ENCODE data around the gene FLNB. TPM values are rescaled to one million over a fixed set of nuclear protein-coding genes. Genes with fewer than 3 reads are reported as not detected.

Gene FLNB
- total and polyA plus RNA-seq, 2 of the 13 experiments (the other 11 are each of a cell fraction or from before 2014, with no cell fraction given) = 106 to 130 TPM

GRCh38 chr3:58154626-58155449, 146.6 kb downstream of the FLNB start:
- Histone ChIP-seq H3K4me2 (ENCODE audit: low read depth, low read length) (no peak overlapping the region), H3K27ac (ENCODE audit: extremely low read length, insufficient read depth, low read length) (no peak overlapping the region), H3K27me3 (ENCODE audit: control insufficient read depth in 1 of 2, insufficient read depth in 2 of 2, low read length in 2 of 2) (no peaks in the 10 kb centered on the region), H2AFZ (ENCODE audit: low read length) (no peak overlapping the region), H3K36me3 (replicated peaks in 1 of 2; ENCODE audit: control insufficient read depth in 1 of 2, insufficient read depth in 2 of 2, low read length in 2 of 2) (peaks cover 58 to 92% of the 10 kb centered on the region in 2 experiments), H3K4me1 (ENCODE audit: insufficient read depth, low read length) (peaks cover 10% of the 10 kb centered on the region), H3K9me3 (ENCODE audit: low read length) (no peaks in the 10 kb centered on the region), H3K9ac (ENCODE audit: insufficient read depth, low read depth, low read length) (no peak overlapping the region), H4K20me1 (ENCODE audit: insufficient read depth, low read length) (no peaks in the 10 kb centered on the region), H3K4me3 (replicated peaks in 1 of 3; ENCODE audit: insufficient read depth in 1 of 3, low read depth in 2 of 3, low read length in 3 of 3) (no peak overlapping the region), H3K79me2 (ENCODE audit: insufficient read depth, low read length) (no peaks in the 10 kb centered on the region)
- no peak for DNase-seq (ENCODE audit: low spot score)
- CTCF ChIA-PET (ENCODE audit: low intra/inter-chr PET ratio, low total read pairs) = no interaction called here
- 95% methylated on average over 10 of the region's 10 CpGs for WGBS (ENCODE audit: low lambda C conversion rate)
- POLR2A ChIA-PET = interaction anchor here (0.7 kb wide), 1 partner anchor 151 kb away, joined by 3 read pairs; the partner anchor contains the start of gene RPP14
- no TSS peak for BruUV-seq (replicated peaks)
- ATAC-seq = no peak
- intact Hi-C loops (cut with micrococcal nuclease; ENCODE audit: unreplicated experiment) = no loop called here
- TF ChIP-seq RARA (CRISPR knock-in tag; IDR thresholded peaks at IDR 0.05) = no peak
- TF ChIP-seq ZNF652 (CRISPR knock-in tag; IDR thresholded peaks at IDR 0.05; ENCODE audit: borderline replicate concordance, low read depth) = peak; percentile 63; the same call in 1 of the 2 replicates
- TF ChIP-seq ZNF318 (CRISPR knock-in tag; IDR thresholded peaks at IDR 0.05) = no peak
- TF ChIP-seq MIER3 (CRISPR knock-in tag; IDR thresholded peaks at IDR 0.05; ENCODE audit: borderline replicate concordance) = no peak
- no peak for FAIRE-seq
- in situ Hi-C loops (cut with HindIII; ENCODE audit: extremely low pct_ligation_motif_present, low pct_unique_long_range_greater_than_20kb) = no loop called here
